Activated naive CD8-positive, alpha-beta T cell treated with anti-CD3 and anti-CD28 coated beads, Interleukin-2, amount 50 U/mL, for 16 hours (primary cell): Measurements from ENCODE around the gene HRH1.

Experiments used
- DNase-seq: peaks from one replicate; pipeline ENCODE4 v3.0.0-alpha.2; 2020; ENCODE audit warnings: low read depth, low spot score

Gene HRH1

GRCh38 chr3:11282250-11283138 is 128.2 kb downstream of the HRH1 start:
- DNase-seq: no peak

GRCh38 chr3:11283139-11283475 is 128.8 kb downstream of the HRH1 start:
- no peak for DNase-seq

GRCh38 chr3:11284011-11284410 is 129.7 kb downstream of the HRH1 start:
- no peak for DNase-seq

GRCh38 chr3:11285471-11285870 is 131.2 kb downstream of the HRH1 start:
- no peak for DNase-seq

- DNase-seq: no peak
These were observed 133.1 kb downstream of the HRH1 start for GRCh38 chr3:11287404-11287803.

- DNase-seq: no peak
These were observed 133.8 kb downstream of the HRH1 start for GRCh38 chr3:11288021-11288491.

GRCh38 chr3:11288786-11289637 is 134.7 kb downstream of the HRH1 start:
- no peak for DNase-seq

GRCh38 chr3:11289864-11290263 is 135.6 kb downstream of the HRH1 start:
- no peak for DNase-seq

- no peak for DNase-seq
These were observed 136.7 kb downstream of the HRH1 start for GRCh38 chr3:11290743-11291680.

GRCh38 chr3:11291808-11292207 is 137.5 kb downstream of the HRH1 start:
- no peak for DNase-seq

- no peak for DNase-seq
These were observed 142.8 kb downstream of the HRH1 start for GRCh38 chr3:11297126-11297525.

- DNase-seq: no peak
These were observed 146.7 kb downstream of the HRH1 start for GRCh38 chr3:11300970-11301369.

- no peak for DNase-seq
These were observed 148.2 kb downstream of the HRH1 start for GRCh38 chr3:11302444-11302843.

- DNase-seq: no peak
These were observed 149.9 kb downstream of the HRH1 start for GRCh38 chr3:11304175-11304574.

- no peak for DNase-seq
These were observed 151.2 kb downstream of the HRH1 start for GRCh38 chr3:11305509-11305908.

GRCh38 chr3:11306817-11307589 is 152.7 kb downstream of the HRH1 start:
- no peak for DNase-seq

- no peak for DNase-seq
These were observed 153.6 kb downstream of the HRH1 start for GRCh38 chr3:11307830-11308432.

GRCh38 chr3:11310258-11310657 is 156.0 kb downstream of the HRH1 start:
- no peak for DNase-seq

GRCh38 chr3:11312166-11312565 is 157.9 kb downstream of the HRH1 start:
- no peak for DNase-seq
